ENCODE results near the gene SMARCD1. TPM values are rescaled to one million over a fixed set of nuclear protein-coding genes. Genes with fewer than 3 reads are reported as not detected.

The SMARCD1 gene
- total RNA-seq: 26.1 and 32.3 TPM in 2 replicates

DNA sequence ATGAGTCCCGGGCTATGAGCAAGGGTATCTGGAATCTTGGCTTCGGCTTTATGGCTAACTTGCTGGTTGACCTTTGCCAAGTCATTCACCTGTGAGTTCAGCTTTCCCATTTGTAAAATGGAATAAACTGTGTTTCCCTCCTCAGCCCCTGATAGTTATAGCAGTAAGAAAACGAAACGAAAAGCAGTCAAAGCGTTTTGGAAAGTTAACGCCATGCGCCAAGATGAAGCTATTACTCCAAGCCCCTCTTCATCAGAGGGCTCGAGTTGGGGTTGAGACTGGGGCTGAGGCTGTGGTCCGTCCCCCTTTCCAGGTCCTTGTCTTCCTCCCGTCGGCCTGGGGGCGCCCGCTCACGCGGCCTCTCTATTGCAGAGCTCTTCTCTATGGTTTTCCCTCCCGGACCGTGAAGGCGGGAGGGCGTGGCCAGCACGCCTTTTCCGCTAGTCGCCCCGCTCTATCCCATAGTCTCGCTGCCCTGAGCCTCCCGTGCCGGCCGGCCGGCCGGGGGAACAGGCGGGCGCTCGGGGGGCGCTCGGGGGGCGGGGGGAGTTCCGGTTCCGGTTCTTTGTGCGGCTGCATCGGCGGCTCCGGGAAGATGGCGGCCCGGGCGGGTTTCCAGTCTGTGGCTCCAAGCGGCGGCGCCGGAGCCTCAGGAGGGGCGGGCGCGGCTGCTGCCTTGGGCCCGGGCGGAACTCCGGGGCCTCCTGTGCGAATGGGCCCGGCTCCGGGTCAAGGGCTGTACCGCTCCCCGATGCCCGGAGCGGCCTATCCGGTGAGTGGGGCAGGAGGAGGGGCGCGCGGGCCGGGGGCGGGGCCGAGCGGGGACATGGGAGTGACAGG lies at the start of gene SMARCD1:
TSS of gene SMARCD1 (plus strand) at position 568 of the 840 bp plus-strand sequence. CDS start at position 596, 28 bp downstream.

DNA sequence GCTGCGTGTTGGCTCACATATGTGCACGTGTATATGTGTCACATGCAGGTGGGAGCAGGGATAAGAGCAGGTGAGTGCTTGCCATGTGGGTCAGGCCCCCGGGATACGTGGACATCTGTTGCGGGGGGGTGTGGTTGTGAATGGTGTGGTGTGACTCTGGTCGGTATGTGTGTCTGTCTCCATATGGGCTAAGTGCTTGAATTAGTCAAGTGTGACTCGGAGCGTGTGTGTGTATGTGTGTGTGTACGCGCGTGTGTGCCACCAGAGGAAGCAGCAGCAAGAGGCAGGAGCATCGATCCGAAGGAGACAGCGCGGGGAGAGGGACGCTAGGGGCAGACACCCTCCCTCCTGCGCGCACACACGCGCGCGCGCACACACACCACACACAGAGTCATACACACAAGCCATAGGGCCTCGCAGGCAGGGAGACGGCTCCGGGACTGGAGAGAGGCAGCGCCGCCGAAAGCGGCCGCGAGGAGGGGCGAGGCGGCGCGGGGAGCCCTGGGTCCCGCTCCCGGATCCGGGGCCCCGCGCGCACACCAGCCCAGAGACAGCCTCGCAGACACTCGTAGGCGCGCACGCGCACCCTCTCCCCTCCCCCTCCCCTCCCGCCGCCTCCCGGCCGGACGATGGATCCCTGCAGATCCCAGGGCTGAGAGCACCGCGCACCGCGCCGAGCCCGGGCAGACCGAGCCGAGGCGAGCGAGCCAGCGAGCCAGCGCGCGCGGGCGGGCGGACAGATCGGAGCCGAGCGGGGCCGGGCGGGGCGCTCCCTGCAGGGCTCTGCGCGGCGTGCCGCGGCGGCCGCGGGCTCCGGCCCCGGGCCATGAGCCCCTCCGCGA lies 27.9 kb upstream of the SMARCD1 start, which contains the start of gene ASIC1:
TSS of gene ASIC1 (plus strand) at position 597 of the 842 bp plus-strand sequence. CDS start 1,171 bp downstream, outside the sequence.

DNA sequence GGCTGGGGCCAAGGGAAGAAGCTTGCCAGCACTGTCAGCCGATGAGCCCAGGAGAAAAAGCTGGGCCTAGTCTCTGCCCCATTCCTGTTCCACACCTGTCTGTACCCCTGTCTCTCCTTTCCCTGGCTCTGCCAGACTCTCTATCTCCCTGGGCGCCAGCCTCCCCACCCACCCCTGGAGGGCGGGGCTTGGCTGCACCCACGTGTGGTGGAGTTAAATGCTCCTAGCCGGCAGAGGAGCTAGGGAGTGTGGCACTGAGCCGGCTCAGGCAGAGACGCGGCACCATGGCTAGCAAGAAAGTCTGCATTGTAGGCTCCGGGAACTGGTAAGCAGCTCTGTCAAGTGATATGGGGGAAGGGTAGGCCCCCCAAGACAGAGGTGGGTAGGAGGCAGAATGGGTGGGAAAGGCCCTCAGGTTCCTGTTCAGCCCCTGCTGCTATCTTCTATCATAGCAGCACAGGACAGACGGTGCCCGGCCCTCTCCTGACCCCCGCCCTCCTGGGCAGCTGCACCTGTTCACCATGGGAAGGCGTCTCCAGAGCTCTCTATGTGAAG lies 18.7 kb downstream of the SMARCD1 start, which contains the start of gene GPD1:
TSS of gene GPD1 (plus strand) at position 242 of the 555 bp plus-strand sequence. CDS start at position 285, 43 bp downstream.

DNA sequence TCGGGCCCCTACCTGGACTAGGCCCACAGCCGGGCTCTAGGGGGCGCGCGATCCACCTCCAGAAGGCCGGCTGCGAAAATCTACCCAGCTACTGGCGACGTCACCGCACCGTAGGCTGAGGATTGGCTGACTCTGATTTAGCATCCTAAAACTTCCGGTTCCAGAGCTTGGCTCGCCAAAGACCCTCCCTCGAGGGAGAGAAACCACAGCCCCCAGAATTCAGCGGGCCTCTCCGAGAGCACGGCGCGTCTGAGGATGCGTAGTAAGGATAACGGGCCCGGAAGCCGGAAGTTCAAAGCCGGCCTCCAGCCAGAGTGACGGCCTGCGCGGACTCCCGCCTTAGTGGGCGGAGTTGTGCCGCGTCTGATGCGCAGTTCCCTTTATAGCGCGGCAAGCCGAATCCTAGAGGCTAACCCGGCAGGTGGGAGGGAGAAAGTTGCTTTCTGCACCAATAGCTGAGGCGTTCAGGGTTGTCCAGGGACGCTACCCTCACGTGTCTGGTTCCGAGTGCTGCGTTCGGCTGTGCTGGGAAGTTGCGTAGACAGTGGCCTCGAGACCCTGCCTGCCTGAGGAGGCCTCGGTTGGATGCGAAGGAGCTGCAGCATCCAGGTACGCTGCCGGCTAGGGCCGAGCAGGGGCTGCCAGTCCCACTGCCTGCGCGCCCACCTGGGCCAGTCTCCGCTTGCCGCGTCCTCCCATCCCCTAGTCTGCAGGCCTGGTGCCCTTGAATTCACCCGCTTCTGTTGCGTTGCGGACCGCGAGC lies 26.7 kb downstream of the SMARCD1 start, which contains the start of gene COX14:
TSS of gene COX14 (plus strand) at position 544 of the 763 bp plus-strand sequence. CDS start 7,808 bp downstream, outside the sequence.

Other genes with a start within 250 kb of the SMARCD1 start
- 3.6 and 3.7 TPM in 2 replicates for gene BCDIN3D, start 242.2 kb upstream of the SMARCD1 start, total RNA-seq
- 4.0 and 21.1 TPM in 2 replicates for gene FAIM2, start 181.4 kb upstream of the SMARCD1 start, total RNA-seq
- gene AQP2, start 134.6 kb upstream of the SMARCD1 start, total RNA-seq: not detected in 2 replicates
- gene AQP5, start 123.5 kb upstream of the SMARCD1 start, total RNA-seq: 5.4 TPM in 1 of 2 replicates, not detected in the other
- not detected in 2 replicates for gene AQP6, start 112.4 kb upstream of the SMARCD1 start, total RNA-seq
- 6.8 and 8.5 TPM in 2 replicates for gene RACGAP1, start 59.8 kb upstream of the SMARCD1 start, total RNA-seq
- 4.6 and 13.2 TPM in 2 replicates for gene ASIC1, start 27.7 kb upstream of the SMARCD1 start, total RNA-seq
- gene GPD1, start 18.7 kb downstream of the SMARCD1 start, total RNA-seq: 1.3 and 2.5 TPM in 2 replicates
- 48.4 and 67.9 TPM in 2 replicates for gene COX14, start 26.9 kb downstream of the SMARCD1 start, total RNA-seq
- gene CERS5, start 82.0 kb downstream of the SMARCD1 start, total RNA-seq: 23.0 and 37.0 TPM in 2 replicates
- 65.5 and 116 TPM in 2 replicates for gene LIMA1, start 198.2 kb downstream of the SMARCD1 start, total RNA-seq